SK-N-MC (cell line): ENCODE results near the gene CELSR1.

Experiments
- DNase-seq: peaks from one replicate; pipeline ENCODE4 v3.0.0-alpha.2; 2011; ENCODE audit warnings: low read depth, low spot score
- H3K27ac ChIP-seq: fragments of 200-600 bp; sonication (generic); 2 replicates; pipeline ENCODE4 v1.5.1; 2016; ENCODE audit warnings: mixed run types
- H3K36me3 ChIP-seq: fragments of 200-600 bp; sonication (generic); 2 replicates; pipeline ENCODE4 v1.6.1; 2017; ENCODE audit warnings: antibody characterized with exemption, low read length, mixed read lengths; ENCODE audit not compliant: insufficient read depth
- H3K4me3 ChIP-seq: fragments of 200-600 bp; sonication (generic); 2 replicates; pipeline ENCODE4 v1.5.1; 2016
- H3K9ac ChIP-seq: fragments of 200-600 bp; sonication (generic); 2 replicates; pipeline ENCODE4 v1.8.0; 2017; ENCODE audit warnings: mixed run types, mixed read lengths; ENCODE audit not compliant: insufficient read length
- H3K9me3 ChIP-seq: fragments of 200-600 bp; sonication (generic); 2 replicates; pipeline ENCODE4 v1.6.1; 2017; ENCODE audit warnings: low read depth, mild to moderate bottlenecking, antibody characterized with exemption, low read length, moderate library complexity, mixed read lengths
- EZH2 ChIP-seq: fragments of 200-600 bp; sonication (generic); IDR thresholded peaks from one replicate; pipeline ENCODE4 v1.6.1; 2017; ENCODE audit warnings: antibody characterized with exemption
- FOXP2 ChIP-seq: optimal IDR thresholded peaks from 2 replicates; pipeline ENCODE3; 2011; ENCODE audit warnings: mild to moderate bottlenecking, moderate library complexity; ENCODE audit not compliant: insufficient read depth; ENCODE audit errors: extremely low read length, control extremely low read depth
- POLR2AphosphoS5 ChIP-seq: IDR thresholded peaks from 2 replicates; pipeline ENCODE4 v1.6.1; 2012; ENCODE audit warnings: mild to moderate bottlenecking, low read depth, low read length, borderline replicate concordance

The CELSR1 gene

DNA sequence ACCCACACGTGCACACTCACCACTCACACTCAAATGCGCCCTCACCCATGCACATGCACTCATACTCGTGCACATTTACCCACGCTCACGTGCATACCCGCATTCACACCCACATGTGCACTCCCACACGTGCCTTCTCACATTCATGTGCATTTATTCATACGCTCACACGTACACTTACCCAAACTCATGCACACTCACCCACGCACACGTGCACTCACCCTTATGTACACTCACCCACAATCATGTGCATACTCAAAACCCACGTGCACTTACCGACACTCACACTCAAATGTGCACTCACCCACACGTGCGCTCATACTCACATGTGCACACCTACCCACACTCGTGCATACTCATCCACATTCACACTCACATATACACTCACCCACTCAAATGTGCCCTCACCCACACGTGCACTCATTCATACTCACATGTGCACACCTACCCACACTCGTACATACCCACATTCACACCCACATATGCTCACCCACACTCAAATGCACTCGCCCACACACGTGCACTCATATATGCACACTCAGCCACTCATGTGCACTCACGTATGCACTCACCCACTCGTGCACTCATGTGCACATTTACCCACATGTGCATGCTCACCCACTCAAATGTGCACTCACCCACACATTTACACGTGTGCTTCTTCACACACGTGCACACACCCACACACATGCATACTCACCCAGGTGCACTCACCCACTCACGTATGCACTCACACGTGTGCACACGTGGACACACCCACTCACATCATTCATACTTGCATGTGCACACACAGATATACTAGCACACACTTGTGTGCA lies 117.5 kb downstream of the CELSR1 start:
- H3K9me3 ChIP-seq: no peaks in the 10 kb centered on the region
- no peaks in the 10 kb centered on the region for H3K36me3 ChIP-seq
- DNase-seq: no peak
- TF ChIP-seq POLR2AphosphoS5: no peak
- TF ChIP-seq EZH2: no peak
- TF ChIP-seq FOXP2: no peak
- no peak overlapping the region for H3K9ac ChIP-seq
- no peak overlapping the region for H3K4me3 ChIP-seq
- no peak overlapping the region for H3K27ac ChIP-seq

DNA sequence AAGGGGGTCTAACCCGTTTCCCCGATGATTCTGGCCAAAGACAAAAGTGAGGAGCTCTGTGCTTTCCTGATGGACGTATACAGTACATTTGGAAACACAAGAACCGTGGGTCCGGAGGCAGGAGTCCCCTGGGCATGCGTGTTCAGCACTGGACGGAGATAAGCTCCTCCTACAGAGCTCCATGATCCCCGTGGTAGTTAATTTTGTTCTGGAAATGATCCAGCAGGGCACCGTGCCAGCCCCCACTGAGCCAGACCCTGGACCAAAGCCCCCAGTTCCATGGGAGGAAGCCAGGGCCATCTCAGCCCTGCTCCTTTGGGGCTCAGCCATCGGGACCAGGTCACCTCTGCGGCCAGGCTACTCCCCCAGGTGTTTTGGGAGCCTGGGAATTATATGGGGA lies 118.6 kb downstream of the CELSR1 start:
- DNase-seq: no peak
- H3K36me3 ChIP-seq: no peaks in the 10 kb centered on the region
- no peak overlapping the region for H3K4me3 ChIP-seq
- no peak overlapping the region for H3K9ac ChIP-seq
- no peak overlapping the region for H3K27ac ChIP-seq
- TF ChIP-seq FOXP2: no peak
- TF ChIP-seq POLR2AphosphoS5: no peak
- TF ChIP-seq EZH2: no peak
- H3K9me3 ChIP-seq: no peaks in the 10 kb centered on the region

DNA sequence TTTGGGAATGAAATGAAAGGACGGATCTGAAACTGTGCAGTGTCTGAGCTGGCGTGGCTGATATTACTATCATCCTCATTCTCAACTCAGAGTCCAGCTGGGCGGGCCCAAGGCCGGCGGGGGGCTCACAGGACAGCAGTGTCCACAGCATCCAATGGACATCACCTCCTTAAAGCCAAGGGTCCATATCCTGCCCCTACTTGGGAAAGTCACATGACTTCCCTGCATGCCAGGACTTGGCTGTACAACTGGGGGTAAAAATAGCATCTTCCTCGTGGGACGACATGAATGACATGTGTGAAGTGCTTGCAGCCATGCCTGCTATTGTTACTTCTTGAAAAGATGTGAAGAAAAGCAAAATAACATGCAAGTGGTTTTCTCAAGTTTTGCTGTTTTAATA lies 119.7 kb downstream of the CELSR1 start:
- no peak for TF ChIP-seq FOXP2
- no peak for TF ChIP-seq POLR2AphosphoS5
- TF ChIP-seq EZH2: no peak
- no peak overlapping the region for H3K4me3 ChIP-seq
- no peak overlapping the region for H3K9ac ChIP-seq

DNA sequence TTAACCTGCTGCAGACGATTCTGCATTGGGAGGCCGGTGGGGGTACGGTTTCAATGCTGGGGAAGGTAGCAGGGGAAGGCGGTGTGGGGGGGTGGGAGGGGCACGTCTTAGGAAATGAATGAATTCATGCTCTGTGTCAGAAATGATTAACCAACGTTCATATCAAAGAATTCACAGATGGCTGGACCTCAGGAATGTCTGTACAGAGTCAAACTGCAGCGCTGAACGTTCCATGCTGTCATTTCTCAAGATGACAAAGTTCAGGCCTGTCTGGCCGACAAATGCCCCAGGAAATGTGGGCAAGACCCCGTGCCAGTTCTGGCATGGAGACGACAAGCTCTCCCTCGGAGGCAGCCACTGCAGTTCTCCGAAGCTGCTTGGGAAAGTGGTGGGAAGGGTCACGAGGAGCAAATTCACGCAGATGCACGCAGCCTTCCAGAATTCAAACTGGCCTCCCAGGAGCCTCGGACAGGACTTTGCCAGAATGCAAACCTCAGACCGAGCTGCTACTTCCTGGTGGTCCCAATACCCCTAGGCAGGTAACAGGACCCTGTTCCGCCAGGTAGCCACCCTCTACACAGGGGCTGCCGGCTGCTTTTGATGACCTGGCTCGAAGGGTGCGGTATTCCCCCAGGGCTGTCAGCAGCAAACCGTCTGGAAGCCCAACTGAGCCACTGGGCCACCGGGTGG lies 120.4 kb downstream of the CELSR1 start:
- Histone ChIP-seq H3K27ac (no peak overlapping the region), H3K9me3 (no peaks in the 10 kb centered on the region), H3K9ac (no peak overlapping the region), H3K4me3 (no peak overlapping the region), H3K36me3 (no peaks in the 10 kb centered on the region)
- TF ChIP-seq POLR2AphosphoS5 (no peak), FOXP2 (no peak), EZH2 (no peak)
- DNase-seq: no peak

More for the DNA sequence above, 119.7 kb downstream of the CELSR1 start:
- H3K27ac ChIP-seq: no peak overlapping the region
- H3K36me3 ChIP-seq: no peaks in the 10 kb centered on the region
- no peaks in the 10 kb centered on the region for H3K9me3 ChIP-seq
- no peak for DNase-seq

DNA sequence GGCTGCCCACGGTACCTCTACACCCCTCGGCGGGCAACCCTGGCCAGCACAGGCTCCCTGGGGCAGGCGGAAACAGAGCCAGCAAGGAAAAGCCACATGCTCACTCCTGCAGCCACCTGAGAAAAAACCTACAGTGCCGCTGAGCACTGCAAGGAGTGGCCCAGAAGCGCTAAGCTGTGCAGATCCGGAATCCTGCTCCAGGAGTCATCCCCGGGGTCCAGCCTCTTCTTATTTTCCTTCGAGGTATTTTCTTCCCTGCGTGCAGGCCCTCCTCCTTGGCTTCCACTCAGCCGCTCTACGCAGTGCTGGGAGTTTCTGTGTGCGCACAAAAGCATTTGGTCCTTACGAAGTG lies 120.9 kb downstream of the CELSR1 start:
- no peaks in the 10 kb centered on the region for H3K9me3 ChIP-seq
- no peak overlapping the region for H3K27ac ChIP-seq
- no peak for TF ChIP-seq POLR2AphosphoS5
- TF ChIP-seq FOXP2: no peak
- no peak for TF ChIP-seq EZH2
- H3K4me3 ChIP-seq: no peak overlapping the region
- no peak for DNase-seq
- H3K36me3 ChIP-seq: no peaks in the 10 kb centered on the region
- no peak overlapping the region for H3K9ac ChIP-seq

DNA sequence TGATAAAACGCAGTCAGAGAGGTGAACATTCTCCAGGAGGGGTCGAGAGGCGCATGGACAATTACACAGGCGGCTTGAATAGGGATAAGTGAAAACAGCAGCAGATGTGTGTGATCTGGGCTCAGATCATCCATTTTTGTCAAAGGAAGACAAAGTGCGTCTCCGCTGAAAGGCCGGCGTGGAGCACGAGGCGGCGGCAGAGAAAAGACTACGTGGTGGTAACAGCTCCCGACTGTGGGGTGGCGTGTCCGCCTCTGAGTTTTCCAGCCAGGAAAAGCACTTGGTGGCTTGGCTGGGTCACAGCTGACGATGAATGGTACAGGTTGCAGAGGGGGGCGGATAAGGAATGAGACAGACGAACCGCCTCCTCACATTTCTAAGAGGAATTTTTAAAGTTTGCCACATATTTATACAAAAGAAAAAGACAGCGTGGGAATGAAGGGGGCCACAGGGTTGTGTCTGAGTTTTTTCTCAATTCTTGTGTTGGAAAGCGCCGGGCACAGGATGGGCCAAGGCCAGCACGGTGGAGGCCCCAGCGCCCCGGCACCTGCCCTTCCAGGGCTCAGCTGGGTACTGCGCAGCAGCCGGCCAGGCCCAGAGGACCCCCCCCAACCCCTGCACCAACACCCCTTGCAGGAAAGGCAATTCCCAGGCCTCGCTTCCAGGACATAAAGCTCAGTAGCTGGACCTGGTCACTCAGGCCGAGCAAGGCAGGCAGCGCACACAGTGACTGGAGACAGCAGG lies 121.5 kb downstream of the CELSR1 start:
- Histone ChIP-seq H3K36me3 (no peaks in the 10 kb centered on the region), H3K4me3 (no peak overlapping the region), H3K9me3 (no peaks in the 10 kb centered on the region), H3K27ac (no peak overlapping the region), H3K9ac (no peak overlapping the region)
- DNase-seq: no peak
- TF ChIP-seq FOXP2 (no peak), POLR2AphosphoS5 (no peak), EZH2 (no peak)

DNA sequence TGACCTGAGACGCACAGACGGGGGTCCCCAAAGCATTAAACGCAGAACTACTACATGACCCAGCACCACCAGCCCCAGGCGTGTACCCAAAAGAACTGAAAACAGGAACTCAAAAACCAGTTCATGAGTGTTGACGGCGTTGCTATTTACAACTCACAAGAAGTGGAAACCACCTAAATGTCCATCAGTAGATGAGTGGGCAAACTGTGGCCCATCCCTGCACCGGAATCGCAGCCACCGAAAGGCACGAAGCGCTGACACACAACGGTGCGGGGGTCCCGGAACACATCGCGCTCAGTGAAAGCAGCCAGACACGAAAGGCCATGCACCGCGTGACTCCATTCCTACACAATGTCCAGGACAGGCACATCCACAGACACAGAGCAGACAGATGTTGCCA lies 122.7 kb downstream of the CELSR1 start:
- no peak overlapping the region for H3K4me3 ChIP-seq
- H3K9me3 ChIP-seq: no peaks in the 10 kb centered on the region
- H3K9ac ChIP-seq: no peak overlapping the region
- no peaks in the 10 kb centered on the region for H3K36me3 ChIP-seq
- DNase-seq: no peak
- H3K27ac ChIP-seq: no peak overlapping the region
- TF ChIP-seq POLR2AphosphoS5: no peak
- no peak for TF ChIP-seq FOXP2
- no peak for TF ChIP-seq EZH2

DNA sequence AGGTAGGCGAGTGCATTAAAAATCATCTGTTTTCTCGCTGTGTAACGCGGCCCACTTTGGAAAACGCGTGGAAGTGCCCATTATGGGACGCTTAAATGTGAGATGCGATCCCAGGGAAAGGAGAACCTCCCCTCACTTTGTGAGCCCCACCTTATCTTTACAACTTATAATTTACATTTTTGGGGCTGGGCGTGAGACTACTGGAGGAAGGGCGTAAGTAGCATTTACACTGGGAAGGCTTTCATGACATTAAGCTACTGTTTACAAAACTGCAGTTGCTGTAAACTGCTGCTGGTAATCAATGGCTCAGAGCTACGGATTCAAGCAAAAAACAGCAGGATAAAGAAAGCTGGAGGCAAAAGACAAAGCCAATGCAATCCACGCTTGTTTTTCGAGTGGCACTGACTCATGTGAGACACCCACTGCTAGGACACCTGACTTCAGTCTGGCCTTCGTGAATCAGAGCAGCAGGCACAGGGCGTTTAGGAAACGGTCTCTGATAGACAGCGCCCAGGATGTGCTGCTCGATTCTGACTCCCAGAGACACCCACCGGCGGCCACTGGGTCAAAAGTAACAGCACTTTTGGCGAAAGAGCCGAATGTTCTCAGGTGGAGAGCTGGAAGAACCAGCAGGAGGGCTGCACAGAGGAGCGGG lies 123.6 kb downstream of the CELSR1 start:
- DNase-seq: no peak
- no peak for TF ChIP-seq POLR2AphosphoS5
- TF ChIP-seq EZH2: no peak
- TF ChIP-seq FOXP2: no peak
- H3K4me3 ChIP-seq: no peak overlapping the region
- H3K9ac ChIP-seq: no peak overlapping the region
- H3K9me3 ChIP-seq: no peaks in the 10 kb centered on the region
- H3K27ac ChIP-seq: no peak overlapping the region
- H3K36me3 ChIP-seq: no peaks in the 10 kb centered on the region
